Skeletal muscle tissue (tissue), 4 donors: Measurements from ENCODE around the gene ASMT. TPM values are rescaled to one million over a fixed set of nuclear protein-coding genes. Genes with fewer than 3 reads are reported as not detected.
"Not testable (repeated sequence)": the region's sequence is repeated elsewhere in the genome, so short reads cannot be mapped to it uniquely, and the experiment has no call there.

Experiments
- H3K27ac ChIP-seq: one replicate; pipeline ENCODE4 v1.7.0; 2013; ENCODE audit warnings: mild to moderate bottlenecking, low read depth, low read length, inconsistent platforms
- H3K27me3 ChIP-seq, 3 donors: one replicate each; pipeline ENCODE4 v1.7.0; 2013; ENCODE audit warnings: low read length in 3 of 3; ENCODE audit not compliant: control insufficient read depth in 3 of 3, insufficient read depth in 3 of 3
- H3K36me3 ChIP-seq, 3 donors: one replicate each; pipeline ENCODE4 v1.7.0; 2013; ENCODE audit warnings: low read length in 3 of 3; ENCODE audit not compliant: control insufficient read depth in 3 of 3, insufficient read depth in 3 of 3
- H3K4me1 ChIP-seq, 3 donors: one replicate each; pipeline ENCODE4 v1.7.0; 2013; ENCODE audit warnings: low read length in 3 of 3, mild to moderate bottlenecking in 3 of 3; ENCODE audit not compliant: control insufficient read depth in 3 of 3, insufficient read depth in 3 of 3
- H3K4me3 ChIP-seq, 3 donors: one replicate each; pipeline ENCODE4 v1.7.0; 2013; ENCODE audit warnings: low read length in 3 of 3
- H3K9ac ChIP-seq, 3 donors: one replicate each; pipeline ENCODE4 v1.7.0; 2013; ENCODE audit warnings: low read length in 3 of 3, mild to moderate bottlenecking in 3 of 3, moderate library complexity in 2 of 3, low read depth in 1 of 3
- H3K9me3 ChIP-seq, 3 donors: one replicate each; pipeline ENCODE4 v1.7.0; 2013; ENCODE audit warnings: low read length in 3 of 3; ENCODE audit not compliant: control insufficient read depth in 3 of 3
- total RNA-seq: library from RNA; depleted of rRNA; stranded (reverse); fragments of >200 nt; gene quantifications from one replicate; pipeline ENCODE4 v1.2.3, GENCODE V29; 2014
- donor health status: Osteomylitis.

The ASMT gene
- total RNA-seq, 1 donor from 2014 or later, result not detected

DNA sequence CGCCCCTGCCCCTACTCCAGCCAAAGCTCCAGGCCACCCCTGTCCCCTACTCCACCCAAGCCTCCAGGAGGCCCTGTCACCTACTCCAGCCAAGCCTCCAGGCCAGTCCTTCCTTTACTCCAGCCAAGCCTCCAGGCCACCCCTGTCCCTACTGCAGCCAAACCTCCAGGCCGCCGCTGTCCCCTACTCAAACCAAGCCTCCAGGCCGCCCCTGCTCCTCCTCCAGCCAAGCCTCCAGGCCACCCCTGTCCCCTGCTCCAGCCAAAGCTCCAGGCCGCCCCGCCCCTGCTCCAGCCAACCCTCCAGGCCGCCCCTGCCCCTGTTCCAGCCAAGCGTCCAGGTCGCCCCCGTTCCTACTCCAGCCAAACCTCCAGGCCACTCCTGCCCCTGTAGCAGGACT is 5.1 kb upstream of the ASMT start:
- H3K4me1 ChIP-seq, result no peaks in the 10 kb centered on the region
- no peaks in the 10 kb centered on the region for H3K36me3 ChIP-seq
- H3K4me3 ChIP-seq, result no peak overlapping the region
- H3K27ac ChIP-seq, result no peak overlapping the region
- H3K9ac ChIP-seq, result no peak overlapping the region
- no peaks in the 10 kb centered on the region for H3K27me3 ChIP-seq
- no peaks in the 10 kb centered on the region for H3K9me3 ChIP-seq

DNA sequence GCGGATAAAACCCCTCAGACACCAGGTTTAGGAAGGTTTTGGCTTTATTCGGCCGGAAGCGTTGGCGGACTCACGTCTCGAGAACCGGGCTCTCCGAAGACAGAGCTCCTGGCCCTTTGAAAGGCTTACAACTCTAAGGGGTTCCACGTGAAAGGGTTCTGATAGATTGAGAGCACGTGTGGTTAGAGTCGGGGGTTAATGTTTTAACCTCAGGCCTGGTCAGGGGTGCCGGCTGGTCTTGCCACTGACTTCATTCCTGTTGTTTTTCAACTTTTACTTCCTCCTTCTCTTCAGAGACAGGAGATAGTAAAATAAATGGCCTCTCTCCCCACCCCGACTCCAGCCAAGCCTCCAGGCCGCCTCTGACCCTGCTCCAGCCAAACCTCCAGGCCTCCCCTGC is 4.7 kb upstream of the ASMT start:
- Histone ChIP-seq H3K27me3 (no peaks in the 10 kb centered on the region), H3K27ac (no peak overlapping the region), H3K36me3 (no peaks in the 10 kb centered on the region), H3K9ac (no peak overlapping the region), H3K9me3 (no peaks in the 10 kb centered on the region), H3K4me3 (no peak overlapping the region), H3K4me1 (no peaks in the 10 kb centered on the region)

DNA sequence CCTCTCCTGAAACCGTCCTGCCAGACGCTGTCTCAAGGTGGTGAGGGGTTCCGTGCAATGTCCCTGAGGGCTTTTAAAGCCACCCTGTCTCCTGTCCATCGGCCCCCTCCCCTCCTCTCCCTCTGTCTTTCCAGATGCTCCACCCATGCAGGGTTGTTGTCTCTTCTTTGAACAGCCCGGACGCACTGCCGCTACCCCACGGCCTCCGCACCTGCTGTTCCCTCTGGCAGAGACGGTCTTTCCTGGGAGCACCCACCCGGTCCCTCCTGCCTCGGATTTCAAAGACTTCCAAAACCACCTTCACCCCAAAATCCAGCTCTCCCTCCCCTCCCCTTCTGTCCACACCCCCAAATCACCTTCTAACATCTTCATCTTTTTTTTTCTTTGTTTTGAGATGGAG is 4.1 kb upstream of the ASMT start:
- no peak overlapping the region for H3K27ac ChIP-seq
- H3K4me1 ChIP-seq, result no peaks in the 10 kb centered on the region
- no peaks in the 10 kb centered on the region for H3K27me3 ChIP-seq
- H3K36me3 ChIP-seq, result no peaks in the 10 kb centered on the region
- H3K9ac ChIP-seq, result no peak overlapping the region
- no peak overlapping the region for H3K4me3 ChIP-seq
- no peaks in the 10 kb centered on the region for H3K9me3 ChIP-seq

DNA sequence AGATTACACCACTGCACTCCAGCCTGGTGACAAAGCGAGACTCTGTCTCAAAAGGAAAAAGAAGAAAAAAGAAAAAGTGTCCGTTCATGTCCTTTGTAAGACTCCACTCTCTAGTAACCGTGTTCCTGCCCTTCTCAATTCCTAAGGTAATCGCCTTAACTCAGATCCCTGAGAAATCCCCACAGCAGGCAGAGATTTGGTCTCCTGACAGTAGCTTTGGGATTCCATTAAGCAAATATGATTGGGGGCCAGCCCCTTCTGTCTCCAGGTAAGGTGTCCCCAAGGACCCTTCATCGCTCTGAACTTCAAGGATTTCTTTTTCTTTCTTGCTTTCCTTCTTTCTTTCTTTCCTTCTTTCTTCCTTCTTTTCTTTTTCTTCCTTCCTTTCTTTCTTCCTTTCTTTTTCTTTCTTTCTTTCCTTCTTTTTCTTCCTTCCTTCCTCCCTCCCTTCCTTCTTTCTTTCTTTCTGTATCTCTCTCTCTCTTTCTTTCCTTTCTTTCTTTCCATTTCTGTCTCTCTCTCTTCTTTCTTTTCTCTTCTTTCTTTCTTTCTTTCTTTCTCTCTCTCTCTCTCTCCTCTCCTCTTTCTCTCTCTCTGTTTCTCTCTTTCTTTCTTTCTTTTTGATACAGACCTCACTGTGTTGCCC is 2.1 kb upstream of the ASMT start:
- Histone ChIP-seq H3K4me3 (no peak overlapping the region), H3K27ac (no peak overlapping the region), H3K36me3 (no peaks in the 10 kb centered on the region), H3K9me3 (no peaks in the 10 kb centered on the region), H3K4me1 (no peaks in the 10 kb centered on the region), H3K27me3 (no peaks in the 10 kb centered on the region), H3K9ac (no peak overlapping the region)

DNA sequence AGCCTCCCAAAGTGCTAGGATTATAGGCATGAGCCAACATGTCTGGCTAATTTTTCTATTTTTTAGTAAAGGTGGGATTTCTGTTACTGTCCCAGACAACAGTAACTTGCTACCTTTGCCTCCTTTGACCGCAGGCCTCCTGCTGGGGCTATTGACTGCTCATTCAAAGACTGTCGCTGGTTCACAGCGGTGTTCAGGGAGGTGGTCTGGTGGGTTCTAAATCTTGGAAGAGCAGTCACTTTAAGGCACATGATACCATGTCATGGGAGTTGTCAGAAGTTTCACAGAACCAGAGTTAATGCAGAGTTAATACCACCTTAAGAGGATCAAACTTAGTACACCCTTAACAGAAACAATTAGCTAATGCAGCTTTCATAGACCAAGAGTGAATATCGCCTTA is 3.8 kb downstream of the ASMT start:
- no peaks in the 10 kb centered on the region for H3K36me3 ChIP-seq
- no peak overlapping the region for H3K9ac ChIP-seq
- no peak overlapping the region for H3K27ac ChIP-seq
- no peak overlapping the region for H3K4me3 ChIP-seq
- no peaks in the 10 kb centered on the region for H3K4me1 ChIP-seq
- no peaks in the 10 kb centered on the region for H3K27me3 ChIP-seq
- no peaks in the 10 kb centered on the region for H3K9me3 ChIP-seq

DNA sequence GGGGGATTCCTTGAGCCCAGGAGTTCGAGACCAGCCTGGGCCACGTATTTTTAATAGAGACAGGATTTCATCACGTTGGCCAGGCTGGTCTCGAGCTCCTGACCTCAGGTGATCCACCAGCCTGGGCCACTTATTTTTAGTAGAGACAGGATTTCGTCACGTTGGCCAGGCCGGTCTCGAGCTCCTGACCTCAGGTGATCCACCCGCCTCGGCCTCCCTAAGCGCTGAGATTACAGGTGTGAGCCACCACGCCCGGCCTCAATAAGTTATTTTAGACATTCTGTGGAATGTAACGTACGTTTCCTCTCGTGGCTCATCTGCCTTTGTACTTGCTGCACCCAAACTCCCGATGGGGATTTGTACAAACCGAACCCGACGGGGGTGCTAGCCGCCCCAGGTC is 8.8 kb downstream of the ASMT start:
- no peak overlapping the region for H3K9ac ChIP-seq
- no peaks in the 10 kb centered on the region for H3K36me3 ChIP-seq
- H3K27ac ChIP-seq, result no peak overlapping the region
- no peaks in the 10 kb centered on the region for H3K4me1 ChIP-seq
- H3K27me3 ChIP-seq, result no peaks in the 10 kb centered on the region
- no peak overlapping the region for H3K4me3 ChIP-seq
- no peaks in the 10 kb centered on the region for H3K9me3 ChIP-seq

DNA sequence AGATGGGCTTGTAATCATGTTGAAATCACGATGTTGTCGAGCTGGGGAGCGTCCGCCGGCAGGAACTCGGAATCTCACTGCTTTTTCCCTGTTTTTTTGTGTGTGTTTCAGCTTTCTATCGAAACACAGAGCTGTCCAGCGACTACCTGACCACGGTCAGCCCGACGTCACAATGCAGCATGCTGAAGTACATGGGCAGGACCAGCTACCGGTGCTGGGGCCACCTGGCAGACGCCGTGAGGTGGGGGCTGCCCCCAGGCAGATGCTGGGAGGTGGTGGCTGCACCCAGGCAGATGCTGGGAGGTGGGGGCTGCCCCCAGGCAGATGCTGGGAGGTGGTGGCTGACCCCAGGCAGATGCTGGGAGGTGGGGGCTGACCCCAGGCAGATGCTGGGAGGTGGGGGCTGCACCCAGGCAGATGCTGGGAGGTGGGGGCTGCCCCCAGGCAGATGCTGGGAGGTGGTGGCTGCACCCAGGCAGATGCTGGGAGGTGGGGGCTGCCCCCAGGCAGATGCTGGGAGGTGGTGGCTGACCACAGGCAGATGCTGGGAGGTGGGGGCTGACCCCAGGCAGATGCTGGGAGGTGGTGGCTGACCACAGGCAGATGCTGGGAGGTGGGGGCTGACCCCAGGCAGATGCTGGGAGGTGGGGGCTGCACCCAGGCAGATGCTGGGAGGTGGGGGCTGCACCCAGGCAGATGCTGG is 9.4 kb downstream of the ASMT start:
- not testable (repeated sequence) for H3K9me3 ChIP-seq, H3K9ac ChIP-seq, H3K36me3 ChIP-seq, H3K4me1 ChIP-seq, H3K4me3 ChIP-seq, H3K27ac ChIP-seq, H3K27me3 ChIP-seq

DNA sequence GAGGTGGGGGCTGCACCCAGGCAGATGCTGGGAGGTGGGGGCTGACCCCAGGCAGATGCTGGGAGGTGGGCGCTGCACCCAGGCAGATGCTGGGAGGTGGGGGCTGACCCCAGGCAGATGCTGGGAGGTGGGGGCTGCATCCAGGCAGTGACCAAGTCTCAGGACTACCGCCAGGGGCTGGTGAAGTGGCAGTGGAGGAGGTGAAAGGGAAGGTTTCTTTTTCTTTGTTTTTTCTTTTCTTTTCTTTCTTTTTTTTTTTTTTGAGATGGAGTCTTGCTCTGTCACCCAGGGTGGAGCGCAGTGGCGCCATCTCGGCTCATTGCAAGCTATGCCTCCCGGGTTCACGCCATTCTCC is 10.0 kb downstream of the ASMT start:
- H3K4me3 ChIP-seq, H3K36me3 ChIP-seq, H3K27me3 ChIP-seq, H3K27ac ChIP-seq, H3K9ac ChIP-seq, H3K4me1 ChIP-seq, H3K9me3 ChIP-seq: not testable (repeated sequence)

DNA sequence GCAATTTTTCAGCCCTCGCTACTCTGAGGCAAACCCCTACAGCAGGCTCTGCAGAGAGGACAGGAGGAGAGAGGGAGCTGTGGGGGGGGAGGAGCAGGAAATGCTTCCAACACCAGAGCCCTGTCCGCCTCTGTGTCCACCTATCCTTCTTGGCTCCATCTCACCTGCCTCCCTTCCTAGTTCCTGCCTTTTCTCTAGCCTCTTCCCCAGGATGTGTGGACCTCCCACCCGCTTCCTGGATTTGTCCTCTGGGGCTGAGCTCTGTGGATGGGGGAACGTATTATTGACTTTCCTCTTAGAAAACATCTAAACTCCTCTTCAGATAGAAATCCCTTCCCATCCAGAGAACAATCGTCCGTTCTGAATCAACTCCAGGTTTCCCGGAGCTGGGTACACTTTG is 14.4 kb downstream of the ASMT start:
- Histone ChIP-seq H3K27me3 (no peaks in the 10 kb centered on the region), H3K36me3 (no peaks in the 10 kb centered on the region), H3K4me1 (no peaks in the 10 kb centered on the region), H3K4me3 (no peak overlapping the region), H3K27ac (no peak overlapping the region), H3K9me3 (no peaks in the 10 kb centered on the region), H3K9ac (no peak overlapping the region)

DNA sequence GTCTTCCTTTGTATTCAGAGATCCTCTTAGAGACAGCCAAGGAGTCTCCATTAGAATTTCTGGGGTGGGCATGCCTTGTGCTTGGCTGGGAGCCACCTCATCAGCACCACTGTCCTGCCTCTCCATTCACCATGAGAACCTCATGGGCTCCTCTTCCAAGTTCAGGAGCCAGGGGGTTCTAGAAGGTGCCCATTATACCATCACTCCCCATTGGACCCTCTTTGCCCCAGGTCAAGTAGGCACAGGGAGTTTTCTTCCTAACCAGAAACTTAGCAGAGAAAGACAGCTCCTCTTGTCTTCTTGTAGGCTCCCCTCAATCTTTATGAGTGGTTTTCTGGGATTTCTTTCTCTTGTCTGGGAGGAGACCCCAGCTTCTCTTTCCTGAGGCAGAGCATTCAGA is 31.1 kb downstream of the ASMT start:
- peaks cover 0 to 3% (median 0%) of the 10 kb centered on the region in 3 donors for H3K27me3 ChIP-seq
- peaks cover 0 to 2% (median 0%) of the 10 kb centered on the region in 3 donors for H3K36me3 ChIP-seq
- no peak overlapping the region for H3K4me3 ChIP-seq
- no peak overlapping the region for H3K9ac ChIP-seq
- no peak overlapping the region for H3K27ac ChIP-seq
- peaks cover 0 to 5% (median 2%) of the 10 kb centered on the region in 3 donors for H3K9me3 ChIP-seq
- no peaks in the 10 kb centered on the region for H3K4me1 ChIP-seq
